Peyer's patch (tissue), 4 donors: ENCODE results near the gene ANKRD34C.

Experiments used
- POLR2A ChIP-seq, 2 donors: fragments of 450-650 bp; IDR thresholded peaks; one replicate each; pipeline ENCODE4 v1.5.1; 2017; ENCODE audit warnings: antibody characterized with exemption in 2 of 2, mild to moderate bottlenecking in 2 of 2, moderate library complexity in 2 of 2
- TF ChIP-seq, protein P1 (sequence below), 6 experiments: fragments of 450-650 bp in 4 of 6; fragments of 200-600 bp in 2 of 6; sonication (generic) in 1 of 6; IDR thresholded peaks; one replicate each; pipeline ENCODE4 v1.5.1; 2017 to 2019; ENCODE audit warnings: antibody characterized with exemption in 6 of 6, mild to moderate bottlenecking in 3 of 6, moderate library complexity in 1 of 6

DNA sequence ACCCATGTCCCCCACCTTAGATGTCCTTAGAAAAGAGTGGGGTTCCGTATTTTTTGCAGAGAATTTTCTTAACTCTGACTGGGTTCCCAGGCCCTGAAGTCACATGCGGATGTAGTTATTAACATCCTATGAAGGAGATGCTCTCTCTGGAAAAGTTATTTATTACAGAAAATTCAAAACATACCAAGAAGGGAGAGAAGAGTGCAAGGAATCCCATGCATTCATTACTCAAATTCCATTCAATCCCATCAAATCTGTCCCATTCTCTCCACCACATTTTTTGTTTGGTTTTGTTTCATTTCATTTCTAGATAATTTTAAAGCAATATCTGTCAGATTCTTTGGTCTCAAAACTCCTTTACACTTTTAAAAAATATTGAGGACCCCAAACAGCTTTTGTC, 34.3 kb upstream of the ANKRD34C start:
- TF ChIP-seq, protein P1, sequence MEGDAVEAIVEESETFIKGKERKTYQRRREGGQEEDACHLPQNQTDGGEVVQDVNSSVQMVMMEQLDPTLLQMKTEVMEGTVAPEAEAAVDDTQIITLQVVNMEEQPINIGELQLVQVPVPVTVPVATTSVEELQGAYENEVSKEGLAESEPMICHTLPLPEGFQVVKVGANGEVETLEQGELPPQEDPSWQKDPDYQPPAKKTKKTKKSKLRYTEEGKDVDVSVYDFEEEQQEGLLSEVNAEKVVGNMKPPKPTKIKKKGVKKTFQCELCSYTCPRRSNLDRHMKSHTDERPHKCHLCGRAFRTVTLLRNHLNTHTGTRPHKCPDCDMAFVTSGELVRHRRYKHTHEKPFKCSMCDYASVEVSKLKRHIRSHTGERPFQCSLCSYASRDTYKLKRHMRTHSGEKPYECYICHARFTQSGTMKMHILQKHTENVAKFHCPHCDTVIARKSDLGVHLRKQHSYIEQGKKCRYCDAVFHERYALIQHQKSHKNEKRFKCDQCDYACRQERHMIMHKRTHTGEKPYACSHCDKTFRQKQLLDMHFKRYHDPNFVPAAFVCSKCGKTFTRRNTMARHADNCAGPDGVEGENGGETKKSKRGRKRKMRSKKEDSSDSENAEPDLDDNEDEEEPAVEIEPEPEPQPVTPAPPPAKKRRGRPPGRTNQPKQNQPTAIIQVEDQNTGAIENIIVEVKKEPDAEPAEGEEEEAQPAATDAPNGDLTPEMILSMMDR (IDR thresholded peaks at IDR 0.05), result no peak
- TF ChIP-seq POLR2A (IDR thresholded peaks at IDR 0.05), result no peak
